ENCODE measurements around the gene TMEM59.

- TF ChIP-seq, protein P1, sequence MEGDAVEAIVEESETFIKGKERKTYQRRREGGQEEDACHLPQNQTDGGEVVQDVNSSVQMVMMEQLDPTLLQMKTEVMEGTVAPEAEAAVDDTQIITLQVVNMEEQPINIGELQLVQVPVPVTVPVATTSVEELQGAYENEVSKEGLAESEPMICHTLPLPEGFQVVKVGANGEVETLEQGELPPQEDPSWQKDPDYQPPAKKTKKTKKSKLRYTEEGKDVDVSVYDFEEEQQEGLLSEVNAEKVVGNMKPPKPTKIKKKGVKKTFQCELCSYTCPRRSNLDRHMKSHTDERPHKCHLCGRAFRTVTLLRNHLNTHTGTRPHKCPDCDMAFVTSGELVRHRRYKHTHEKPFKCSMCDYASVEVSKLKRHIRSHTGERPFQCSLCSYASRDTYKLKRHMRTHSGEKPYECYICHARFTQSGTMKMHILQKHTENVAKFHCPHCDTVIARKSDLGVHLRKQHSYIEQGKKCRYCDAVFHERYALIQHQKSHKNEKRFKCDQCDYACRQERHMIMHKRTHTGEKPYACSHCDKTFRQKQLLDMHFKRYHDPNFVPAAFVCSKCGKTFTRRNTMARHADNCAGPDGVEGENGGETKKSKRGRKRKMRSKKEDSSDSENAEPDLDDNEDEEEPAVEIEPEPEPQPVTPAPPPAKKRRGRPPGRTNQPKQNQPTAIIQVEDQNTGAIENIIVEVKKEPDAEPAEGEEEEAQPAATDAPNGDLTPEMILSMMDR (optimal IDR thresholded peaks at IDR 0.05 in 1 of 3, IDR thresholded peaks at IDR 0.05 in 1 of 3, conservative IDR thresholded peaks at IDR 0.05 in 1 of 3; ENCODE audit: extremely low read depth in 1 of 3, insufficient read depth in 2 of 3, low read length in 3 of 3), result no peak
- TF ChIP-seq EZH2 (IDR thresholded peaks at IDR 0.05; ENCODE audit: low read length), result no peak
Measured at GRCh38 chr1:54016343-54017282, 36.4 kb downstream of the TMEM59 start.

Data from keratinocyte (primary cell).